SKM-1 treated with dmso at 0.1 percent for 144 hours (cell line): Measurements from ENCODE around the gene CCDC92B.
A peak's percentile ranks its signal among the peaks of the same experiment; 100 is the strongest.
"Not testable (repeated sequence)": the region's sequence is repeated elsewhere in the genome, so short reads cannot be mapped to it uniquely, and the experiment has no call there.

ENCODE experiments used
- DNase-seq: peaks from one replicate; lab custom pipeline; 2025; ENCODE audit not compliant: unreplicated experiment; lab: John Stamatoyannopoulos, UW

Gene CCDC92B

DNA sequence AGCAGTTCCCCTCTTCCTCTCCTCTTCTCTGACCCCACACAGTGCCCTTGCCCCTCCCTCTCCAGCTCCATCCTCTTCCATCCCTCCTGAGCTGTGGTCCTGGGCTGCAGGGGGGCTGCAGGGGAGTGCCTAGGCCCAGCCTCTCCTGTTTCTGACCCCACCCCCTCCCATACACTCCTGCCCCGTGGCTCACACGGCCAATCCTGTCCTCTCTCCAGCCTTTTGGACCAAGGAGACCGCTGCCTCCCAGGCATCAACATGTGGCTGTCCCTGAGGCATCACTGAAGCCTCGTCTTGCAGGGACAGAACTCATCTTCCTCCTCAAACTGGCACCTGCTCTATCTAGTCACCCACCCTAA lies 44.6 kb downstream of the CCDC92B start:
- DNase-seq = no peak

DNA sequence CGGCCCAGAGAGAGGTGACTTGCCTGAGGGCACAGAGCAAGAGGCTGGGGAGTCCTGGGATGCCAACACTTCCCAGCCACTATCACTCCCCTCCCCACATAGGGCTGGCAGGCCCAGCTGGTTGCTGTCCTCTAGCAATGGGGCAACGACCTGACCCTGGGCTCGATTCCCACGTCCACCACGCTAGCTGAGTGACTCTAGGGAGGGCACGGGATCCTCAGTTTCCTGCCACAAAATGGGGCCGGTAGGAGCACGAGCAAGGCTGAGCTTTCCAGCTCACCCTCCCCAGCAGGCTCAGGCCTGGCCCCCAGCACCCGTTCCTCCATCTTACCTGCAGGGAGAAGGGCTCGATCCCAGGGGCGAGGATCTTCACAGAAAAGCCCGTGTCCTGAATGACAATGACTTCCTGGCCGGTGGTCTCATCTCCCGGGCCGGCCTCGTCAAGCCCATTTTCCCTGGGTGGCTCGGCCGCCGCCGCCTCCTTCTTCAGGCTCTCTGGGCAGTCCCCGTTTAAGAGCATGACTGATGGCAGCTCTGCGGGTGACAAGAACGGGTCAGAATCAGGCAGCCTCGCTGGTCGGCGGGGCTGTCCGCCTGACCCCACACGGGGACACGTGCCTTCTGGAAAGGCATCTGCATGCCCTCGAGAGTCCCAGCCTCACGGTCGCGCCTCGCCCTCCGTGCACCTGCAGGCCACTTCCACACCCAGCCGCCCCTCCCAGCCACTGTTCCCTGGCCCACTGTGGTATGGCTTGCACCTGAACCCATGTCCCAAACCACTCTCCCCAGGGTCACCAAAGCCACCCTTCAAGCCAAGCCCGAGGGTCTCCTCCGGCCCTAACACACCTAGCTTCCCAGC lies 45.2 kb downstream of the CCDC92B start:
- DNase-seq = no peak

DNA sequence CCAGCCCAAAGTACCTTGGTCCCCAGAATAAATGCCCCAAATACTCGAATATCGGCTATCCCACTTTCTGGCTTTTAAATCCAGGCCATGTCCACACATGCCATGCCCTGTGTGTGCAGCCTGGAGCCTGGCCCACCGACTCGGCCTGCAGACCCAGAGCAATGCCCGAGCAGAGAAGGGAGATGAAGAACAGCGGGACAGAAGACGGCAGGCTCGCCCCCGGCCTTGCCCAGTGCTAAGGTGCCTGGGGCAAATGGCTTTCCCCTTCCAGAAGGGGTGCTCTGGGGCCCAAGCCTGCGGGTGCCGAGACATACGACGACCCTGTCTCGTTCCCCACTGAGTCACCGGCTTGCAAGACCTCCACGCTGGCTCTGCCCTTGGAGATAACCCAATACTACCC lies 45.8 kb downstream of the CCDC92B start:
- DNase-seq = no peak

DNA sequence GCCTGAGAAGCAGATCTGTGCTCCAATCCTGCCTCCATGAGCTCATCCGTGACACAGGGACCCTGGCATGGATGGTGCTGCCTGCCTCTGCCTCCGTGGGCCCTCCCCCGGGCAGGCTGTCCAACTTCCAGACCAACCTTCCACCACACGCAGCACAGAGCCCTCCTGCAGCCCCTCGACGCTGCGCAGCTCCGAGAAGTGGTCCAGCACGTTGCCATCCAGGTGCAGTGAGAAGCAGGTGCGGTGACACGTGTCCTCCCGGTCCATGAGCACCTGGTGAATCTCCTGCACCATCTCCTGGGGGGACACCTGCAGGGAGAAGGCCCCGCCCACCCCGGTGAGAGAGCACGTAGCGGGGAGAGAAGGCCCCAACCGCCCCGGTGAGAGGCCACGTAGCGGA lies 46.3 kb downstream of the CCDC92B start:
- no peak for DNase-seq

DNA sequence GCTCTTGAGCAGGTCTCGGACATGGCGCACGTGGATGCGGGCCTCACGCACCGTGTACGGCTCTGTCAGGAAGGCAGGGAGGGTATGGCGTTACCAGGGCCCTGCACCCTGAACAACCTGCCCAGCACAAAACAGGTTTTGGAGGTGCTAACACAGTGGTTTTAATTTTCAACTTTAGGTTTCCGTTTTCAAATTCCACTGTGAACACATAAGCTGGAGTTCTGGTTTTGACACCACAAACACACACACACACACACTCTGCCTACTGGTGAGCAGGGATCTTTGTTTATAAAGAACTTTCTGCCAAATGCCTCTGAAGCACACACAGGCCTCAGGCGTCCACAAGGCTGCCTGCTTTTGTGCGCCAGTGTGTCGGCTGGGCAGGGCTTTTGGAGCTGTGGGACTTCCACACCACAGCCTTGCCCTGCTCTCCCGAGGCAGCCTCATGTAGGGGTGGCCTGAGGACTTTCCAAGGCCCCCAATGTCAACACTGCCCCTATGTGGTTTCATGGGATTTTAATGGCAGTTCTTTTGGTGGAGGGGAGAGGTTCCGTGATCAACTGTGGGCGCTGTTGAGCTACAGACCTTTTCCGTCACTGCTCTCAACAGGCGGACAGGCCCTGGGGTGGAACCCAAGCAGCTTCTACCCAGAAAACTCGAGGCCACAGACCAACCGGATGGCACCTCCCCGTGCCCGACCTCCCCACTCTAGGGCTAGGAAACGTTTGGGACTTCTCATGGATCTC lies 47.3 kb downstream of the CCDC92B start:
- DNase-seq = no peak

DNA sequence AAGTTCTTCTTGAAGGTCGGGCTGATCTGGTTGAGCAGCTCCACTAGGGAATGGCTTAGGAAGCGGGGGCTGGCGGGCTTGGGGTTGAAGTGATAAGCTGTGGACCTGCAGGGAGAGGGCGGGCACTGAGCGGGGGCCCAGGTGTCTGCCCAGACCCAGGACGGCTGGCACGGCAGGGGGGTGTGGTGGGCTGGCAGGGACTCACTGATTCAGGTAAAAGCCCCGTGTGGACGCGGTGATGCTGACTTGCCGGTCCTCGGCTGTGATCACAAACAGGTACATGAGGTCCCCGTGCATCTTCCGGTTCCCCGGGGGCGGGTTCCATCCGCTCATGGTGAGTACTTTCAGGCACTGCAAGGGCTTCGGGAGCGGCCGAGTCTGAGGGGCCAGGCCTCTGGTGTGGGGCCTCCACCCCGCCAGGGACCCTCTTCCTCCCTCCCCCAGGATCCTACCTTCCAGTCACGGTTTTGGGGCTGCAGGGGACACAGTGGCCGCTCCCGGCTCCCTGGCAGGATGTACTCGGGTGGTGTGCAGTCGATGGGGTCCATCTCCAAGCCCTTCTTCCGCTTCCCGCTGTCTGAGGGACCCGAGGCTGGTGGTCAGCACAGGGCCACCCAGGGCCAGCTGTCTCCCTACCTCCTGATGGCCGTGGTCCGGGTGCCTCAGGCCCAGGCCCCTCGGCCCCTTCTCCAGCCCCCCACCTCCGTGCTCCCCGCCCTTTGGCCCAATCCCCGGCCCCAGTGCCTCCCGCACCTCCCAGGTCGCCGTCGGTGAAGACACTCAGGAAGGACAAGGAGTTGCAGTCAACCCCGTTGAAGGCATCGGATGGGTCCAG lies 48.1 kb downstream of the CCDC92B start:
- DNase-seq = no peak

DNA sequence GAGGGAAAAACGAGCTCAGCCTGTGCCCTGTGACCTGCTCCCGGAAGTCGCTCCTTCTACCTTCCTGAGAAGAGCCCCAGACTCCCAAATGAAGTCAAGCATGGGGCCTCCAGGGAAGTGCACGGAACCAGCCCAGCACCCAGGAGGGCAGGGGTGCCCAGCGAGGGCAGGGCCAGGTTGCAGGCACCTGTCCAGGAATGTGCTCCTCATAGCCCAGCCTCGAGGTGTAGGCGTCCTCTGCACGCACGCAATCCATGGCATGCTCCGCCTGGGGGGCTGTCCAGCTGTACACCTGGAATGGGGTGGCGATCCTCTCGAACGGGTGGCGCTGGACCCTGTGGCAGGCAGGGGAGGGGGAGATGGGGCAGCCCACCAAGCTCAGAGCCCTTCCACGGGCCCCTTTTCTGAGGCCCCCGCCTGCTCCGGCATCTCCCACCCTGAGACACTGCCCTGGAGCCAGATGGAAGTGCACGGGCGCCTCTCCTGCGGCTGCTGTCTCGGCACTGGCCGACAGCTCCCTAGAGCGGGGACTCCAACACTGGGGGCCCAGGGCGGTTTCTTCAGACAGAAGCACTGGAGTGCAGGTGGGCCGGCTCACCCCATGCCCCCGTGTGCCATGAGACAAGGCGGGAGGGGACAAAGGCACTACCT lies 48.8 kb downstream of the CCDC92B start:
- peak; percentile 100 for DNase-seq

DNA sequence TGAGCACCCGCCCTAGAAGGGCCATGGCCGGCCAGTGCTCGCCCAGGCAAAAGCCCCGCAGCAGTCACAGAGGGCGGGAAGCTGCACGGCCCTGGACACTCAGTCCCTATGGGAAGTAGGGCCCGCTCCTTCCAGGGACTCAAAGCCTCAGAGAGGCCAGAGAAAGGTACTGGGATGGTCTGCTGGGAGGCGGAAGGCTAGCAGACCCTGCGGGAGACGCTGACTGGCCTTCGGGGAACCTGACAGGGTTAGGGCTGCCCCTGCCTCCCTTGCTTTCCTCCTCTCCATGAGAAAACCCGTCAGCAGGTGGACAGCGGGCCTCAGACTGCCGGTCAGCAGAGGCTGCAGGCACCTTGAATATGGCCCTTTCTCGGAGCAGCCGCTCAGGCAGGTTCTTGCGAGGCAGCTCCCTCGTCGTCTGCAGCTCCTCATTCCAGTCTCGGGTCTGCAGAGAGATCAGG lies 49.4 kb downstream of the CCDC92B start:
- no peak for DNase-seq

DNA sequence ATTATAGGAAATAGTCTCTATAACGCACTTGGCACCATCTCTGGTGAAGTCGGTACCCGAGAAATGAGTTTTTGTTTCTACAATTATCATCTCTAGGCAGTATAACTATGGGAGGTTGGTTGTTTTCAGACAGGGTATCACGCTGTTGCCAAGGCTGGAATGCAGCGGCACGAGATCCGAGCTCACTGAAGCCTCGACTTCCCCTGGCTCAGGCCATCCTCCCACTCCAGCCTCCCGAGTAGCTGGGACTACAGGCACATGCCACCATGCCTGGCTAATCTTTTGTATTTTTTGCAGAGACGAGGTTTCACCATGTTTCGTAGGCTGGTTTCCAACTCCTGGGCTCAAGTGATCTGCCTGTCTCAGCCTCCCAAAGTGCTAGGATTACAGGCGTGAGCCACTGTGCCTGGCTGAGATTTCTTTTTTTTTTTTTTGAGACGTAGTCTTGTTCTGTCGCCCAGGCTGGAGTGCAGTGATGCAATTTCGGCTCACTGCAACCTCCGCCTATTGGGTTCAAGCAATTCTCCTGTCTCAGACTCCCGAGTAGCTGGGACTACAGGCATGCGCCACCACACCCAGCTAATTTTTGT lies 50.1 kb downstream of the CCDC92B start:
- not testable (repeated sequence) for DNase-seq

DNA sequence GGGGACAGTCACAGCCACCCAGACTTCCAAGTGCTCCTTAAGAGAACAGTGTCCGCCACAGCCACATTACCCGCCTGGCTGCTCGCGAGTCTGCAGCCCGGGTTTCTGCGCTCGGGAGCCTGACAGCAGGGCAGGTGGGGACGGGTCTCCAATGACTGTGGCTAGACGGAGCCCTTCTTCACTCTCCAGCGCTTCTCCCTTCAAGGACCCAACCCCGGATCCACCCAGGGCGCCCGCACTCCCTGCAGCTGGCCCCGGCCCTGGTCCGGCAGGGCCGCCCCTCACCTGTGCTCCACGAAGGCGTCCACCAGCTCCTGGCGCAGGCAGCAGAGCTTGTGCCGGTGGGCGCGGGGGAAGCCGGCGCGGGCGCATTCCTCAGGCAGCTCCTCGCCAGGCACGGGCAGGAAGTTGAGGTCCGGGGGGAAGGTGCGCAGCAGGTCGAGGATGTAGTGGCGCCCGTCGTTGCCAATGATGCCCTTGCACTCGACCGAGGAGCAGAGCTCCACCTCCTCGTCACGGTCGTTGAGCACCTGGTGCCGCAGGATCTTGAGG lies 51.8 kb downstream of the CCDC92B start:
- DNase-seq = no peak

DNA sequence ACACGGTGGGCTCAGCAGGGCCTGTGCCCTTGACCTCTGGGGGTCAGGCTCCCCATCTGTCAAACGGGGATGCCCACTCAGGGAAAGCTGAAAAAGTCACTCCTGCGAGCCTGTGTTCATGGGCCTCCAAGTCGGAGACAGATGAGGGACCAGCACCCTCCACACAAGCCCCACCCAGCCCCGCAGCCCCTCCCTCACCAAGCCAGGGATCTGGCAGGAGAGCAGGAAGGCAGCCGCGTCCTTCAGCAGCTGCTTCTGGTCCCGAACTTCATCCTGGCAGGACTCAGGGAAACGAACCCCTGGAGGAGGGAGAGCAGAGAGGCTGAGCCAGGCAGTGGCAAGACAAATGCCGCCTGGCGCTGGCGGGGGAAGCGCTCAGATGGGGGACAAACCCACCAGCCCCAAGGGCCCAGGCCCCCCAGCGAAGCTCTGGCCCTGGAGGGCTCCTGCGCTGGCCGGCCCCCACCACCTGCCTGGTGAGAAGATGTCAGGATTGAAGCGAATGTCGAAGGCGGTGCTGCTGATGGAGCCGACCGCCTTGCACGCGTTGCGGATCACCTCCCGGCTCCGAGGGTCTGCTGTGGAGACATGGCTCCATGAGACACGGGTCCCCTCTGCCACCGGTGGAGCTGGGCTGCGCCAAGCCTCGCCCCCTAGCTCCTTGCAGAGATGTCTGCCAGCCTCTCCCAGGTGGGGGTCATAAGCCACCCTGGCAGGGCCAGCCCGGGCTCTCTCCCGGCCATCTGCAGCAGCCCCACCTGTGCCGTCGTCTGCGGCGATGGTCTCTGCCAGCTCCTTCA lies 53.3 kb downstream of the CCDC92B start:
- no peak for DNase-seq

DNA sequence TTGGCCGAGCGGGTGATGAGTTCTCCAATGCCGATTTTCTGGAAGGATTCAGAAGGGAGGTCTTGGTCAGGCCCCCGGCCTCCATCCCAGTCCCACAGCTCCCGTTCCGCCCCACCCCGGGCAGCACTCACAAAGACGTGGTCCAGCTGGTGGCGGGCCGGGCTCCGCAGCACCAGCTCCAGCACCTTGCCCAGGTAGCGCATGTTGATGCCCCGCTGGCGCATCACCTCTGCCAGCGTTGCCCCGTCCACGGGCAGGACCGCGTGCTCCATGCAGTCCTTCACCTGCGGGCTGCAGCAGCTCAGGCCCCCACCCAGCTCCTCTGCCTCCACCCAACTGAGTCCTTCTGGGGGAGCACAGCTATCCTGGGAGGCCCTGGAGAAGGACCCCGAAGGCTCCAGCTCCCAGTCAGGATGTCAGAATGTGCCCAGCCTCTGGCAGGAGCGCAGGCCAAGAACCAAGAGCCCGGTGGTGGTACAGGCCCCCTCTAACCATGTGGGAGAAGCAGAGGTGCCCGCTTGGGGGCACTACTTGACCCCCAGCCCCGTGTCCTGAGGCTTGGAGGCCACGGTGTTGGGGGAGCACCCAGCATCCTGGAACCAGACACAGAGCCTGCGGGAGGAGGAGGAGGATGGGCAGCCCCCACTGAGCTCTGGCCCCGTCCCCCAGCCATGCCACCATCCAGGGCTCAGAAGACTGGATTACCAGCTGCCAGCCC lies 54.0 kb downstream of the CCDC92B start:
- DNase-seq = no peak

DNA sequence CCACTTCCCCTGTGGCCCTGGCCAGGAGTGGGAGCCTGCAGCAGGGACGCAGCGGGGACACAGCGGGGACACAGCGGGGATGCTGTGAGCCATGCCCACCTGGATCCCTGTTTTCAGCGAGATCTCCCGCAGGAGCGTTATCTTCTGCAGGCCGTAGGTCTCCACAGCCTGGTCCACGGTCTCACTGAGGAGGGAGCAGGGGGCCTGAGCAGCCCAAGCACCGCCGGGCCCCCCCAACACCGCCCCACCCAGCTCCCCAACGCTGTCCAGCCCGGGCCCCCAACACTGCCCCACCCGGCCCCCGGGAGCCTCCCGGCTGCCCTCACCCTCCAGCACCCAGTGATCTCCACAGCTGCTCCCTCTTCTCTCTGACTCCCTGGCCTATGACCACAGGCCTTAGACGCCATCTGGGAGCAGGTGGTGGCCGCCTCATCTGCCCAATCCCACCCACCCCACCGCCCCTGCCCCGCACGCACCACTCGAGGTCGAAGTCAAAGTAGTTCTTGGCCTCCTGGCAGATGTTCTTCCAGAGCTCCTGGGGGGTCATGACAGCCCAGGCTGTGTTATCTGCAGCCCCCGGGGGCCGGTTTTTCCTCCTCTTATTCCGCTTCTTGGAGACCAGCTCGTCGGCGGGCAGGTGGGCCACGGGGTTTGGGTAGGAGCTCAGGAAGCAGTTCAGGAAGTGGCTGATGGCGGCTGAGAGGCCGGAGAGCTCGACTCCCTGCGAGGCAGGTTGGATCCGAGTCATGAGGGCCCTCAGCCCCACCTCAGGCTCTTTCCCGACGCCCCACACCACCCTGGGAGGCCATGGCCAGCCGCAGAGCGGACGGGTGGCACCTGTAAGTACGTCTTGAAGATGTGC lies 54.8 kb downstream of the CCDC92B start:
- DNase-seq = no peak

DNA sequence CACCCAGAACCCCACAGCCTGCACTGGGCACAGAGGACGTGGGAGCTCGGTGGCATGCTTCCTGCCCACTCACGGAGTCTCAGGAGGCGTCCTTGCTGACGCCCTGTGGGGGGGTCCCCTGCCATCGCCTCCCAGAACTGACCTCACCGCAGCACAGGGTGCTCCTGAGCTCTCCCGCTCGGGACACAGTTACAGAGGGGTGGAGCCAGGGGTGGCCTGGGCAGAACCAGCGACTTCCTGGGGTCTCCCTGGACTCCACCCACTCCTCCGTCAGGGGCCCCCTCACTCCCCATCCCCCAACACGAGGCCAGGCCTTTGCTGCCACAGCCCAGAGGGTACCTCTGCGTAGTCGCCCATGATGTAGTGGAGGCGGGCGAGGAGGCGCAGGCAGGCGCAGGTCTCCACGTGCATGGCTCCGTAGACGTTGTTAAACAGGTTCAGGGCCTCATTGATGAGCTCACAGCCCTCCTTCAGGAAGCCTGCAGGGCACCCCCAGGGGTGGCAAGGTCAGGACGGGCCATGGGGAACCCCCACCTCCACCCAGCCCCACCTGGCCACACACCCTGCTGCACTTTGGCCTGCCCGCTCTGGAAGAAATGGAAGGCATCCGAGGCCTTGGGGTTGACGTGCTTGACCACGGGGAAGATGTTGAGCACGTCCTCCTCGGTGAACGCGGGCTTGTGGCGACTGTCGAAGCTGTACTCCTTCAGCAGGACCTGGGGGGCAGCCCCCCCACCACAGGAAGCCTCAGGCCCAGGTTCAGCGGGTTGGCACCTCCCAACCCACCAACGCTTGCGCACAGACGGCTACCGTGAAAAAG lies 55.7 kb downstream of the CCDC92B start:
- DNase-seq = no peak

DNA sequence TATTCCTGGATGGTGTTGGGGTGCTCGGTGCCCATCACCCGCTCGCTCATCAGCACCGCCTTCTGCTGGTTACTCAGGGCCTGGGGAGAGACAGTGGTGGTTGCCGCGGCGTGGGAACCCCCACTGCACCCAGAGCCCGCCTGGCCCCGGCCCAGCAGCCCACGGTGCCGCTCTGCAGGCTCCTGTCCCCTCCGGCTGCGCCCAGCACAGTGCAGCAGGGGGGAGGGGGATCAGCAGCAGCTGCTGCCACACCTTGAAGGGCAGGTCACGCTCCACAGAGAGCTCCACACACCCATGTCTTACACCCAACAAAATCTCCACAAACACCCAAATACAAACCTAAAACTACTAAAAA lies 56.7 kb downstream of the CCDC92B start:
- DNase-seq = no peak

DNA sequence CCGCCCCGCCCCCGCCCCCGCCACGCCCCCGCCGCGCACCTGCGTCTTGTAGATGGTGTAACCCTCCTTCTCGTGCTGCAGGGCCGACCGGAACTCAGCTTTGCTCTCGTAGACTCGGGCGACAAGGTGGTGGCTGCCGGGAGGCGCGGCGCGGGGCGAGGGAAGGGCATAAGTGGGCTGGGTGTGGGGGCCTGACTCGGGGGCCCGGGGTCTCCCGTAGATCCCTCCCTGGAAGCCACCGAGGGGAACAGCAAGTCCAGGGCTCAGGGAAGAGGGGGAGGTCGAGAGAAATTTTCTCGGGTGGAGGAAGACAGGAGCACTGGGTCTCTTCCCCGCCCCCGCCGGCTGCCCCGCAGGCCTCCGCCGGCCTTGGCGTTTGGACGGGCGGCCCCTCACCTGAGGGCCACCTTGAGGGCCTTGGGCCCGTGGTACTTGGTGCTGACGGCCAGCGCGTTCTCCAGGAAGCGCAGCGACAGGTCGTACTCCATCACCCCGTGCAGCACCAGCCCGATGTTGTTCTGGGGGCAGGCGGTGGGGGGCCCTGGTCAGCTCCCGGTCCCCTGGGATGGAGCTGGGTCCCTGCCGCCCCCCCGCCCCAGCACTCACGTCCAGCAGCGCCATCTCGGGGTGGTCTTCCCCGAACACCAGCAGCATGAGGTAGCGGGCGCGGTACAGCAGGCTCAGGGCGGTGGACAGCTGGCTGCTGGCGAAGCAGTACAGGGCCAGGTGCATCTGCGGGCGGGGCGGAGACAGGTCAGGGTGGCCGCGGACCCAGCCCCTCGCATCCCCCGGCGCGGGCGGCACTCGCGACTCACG lies 57.3 kb downstream of the CCDC92B start:
- no peak for DNase-seq
